Fibroblast of pulmonary artery (primary cell): Measurements from ENCODE around the gene TEAD1.

ENCODE experiments used
- DNase-seq: peaks from one replicate; pipeline ENCODE4 v3.0.0-alpha.2; 2010; ENCODE audit warnings: low read depth
- H3K4me3 ChIP-seq: replicated peaks from 2 replicates; pipeline ENCODE4 v1.5.1; 2011; ENCODE audit warnings: low read depth, mild to moderate bottlenecking, control low read depth, low read length, moderate library complexity
- CTCF ChIP-seq: IDR thresholded peaks from 2 replicates; pipeline ENCODE4 v1.5.1; 2011; ENCODE audit warnings: mild to moderate bottlenecking, control low read depth, low read length, inconsistent platforms; ENCODE audit errors: missing control alignments

TEAD1 gene

GRCh38 chr11:12902791-12903486, 228.7 kb downstream of the TEAD1 start:
- no peak for TF ChIP-seq CTCF
- no peak for DNase-seq
- no peak overlapping the region for H3K4me3 ChIP-seq

GRCh38 chr11:12905435-12905834, 231.2 kb downstream of the TEAD1 start:
- TF ChIP-seq CTCF, result no peak
- H3K4me3 ChIP-seq, result no peak overlapping the region
- DNase-seq, result no peak

GRCh38 chr11:12906501-12906900, 232.3 kb downstream of the TEAD1 start:
- DNase-seq, result no peak
- H3K4me3 ChIP-seq, result no peak overlapping the region
- no peak for TF ChIP-seq CTCF

- TF ChIP-seq CTCF, result no peak
- H3K4me3 ChIP-seq, result no peak overlapping the region
- no peak for DNase-seq
Measured at GRCh38 chr11:12909879-12910278, 235.7 kb downstream of the TEAD1 start.

- no peak overlapping the region for H3K4me3 ChIP-seq
- DNase-seq, result peak; percentile 28
- TF ChIP-seq CTCF, result peak; percentile 60
Measured at GRCh38 chr11:12914400-12914912, 240.2 kb downstream of the TEAD1 start.

GRCh38 chr11:12915093-12915492, 240.9 kb downstream of the TEAD1 start:
- no peak for TF ChIP-seq CTCF
- no peak for DNase-seq

GRCh38 chr11:12917822-12918221, 243.6 kb downstream of the TEAD1 start:
- no peak for TF ChIP-seq CTCF
- no peak overlapping the region for H3K4me3 ChIP-seq
- no peak for DNase-seq

More at GRCh38 chr11:12915093-12915492, 240.9 kb downstream of the TEAD1 start:
- no peak overlapping the region for H3K4me3 ChIP-seq
